RWPE1 (cell line): ENCODE measurements around the gene MAST2.
A peak's percentile ranks its signal among the peaks of the same experiment; 100 is the strongest.
"Not testable (repeated sequence)": the region's sequence is repeated elsewhere in the genome, so short reads cannot be mapped to it uniquely, and the experiment has no call there.

Source experiments
- CTCF ChIA-PET: fragments of 350-600 bp; sonication (Branson Sonifier 250); formaldehyde crosslinking; extraction: SDS; loops from one replicate; lab custom pipeline; 2021; lab: Yijun Ruan, JAX
- POLR2A ChIA-PET: fragments of 400-600 bp; formaldehyde crosslinking; extraction: SDS; loops from one replicate; lab custom pipeline; 2020; ENCODE audit warnings: antibody characterized with exemption; ENCODE audit not compliant: low non-redundant PET; lab: Yijun Ruan, JAX
- DNase-seq: peaks from one replicate; pipeline ENCODE4 v3.0.0; 2012; ENCODE audit warnings: low spot score
- H3K27ac ChIP-seq: fragments of 450-650 bp; 2 replicates; pipeline ENCODE4 v1.5.1; 2017
- CTCF ChIP-seq: fragments of 450-650 bp; conservative IDR thresholded peaks from 2 replicates; pipeline ENCODE4 v1.5.1; 2017; ENCODE audit warnings: low read depth, mild to moderate bottlenecking

Gene MAST2

DNA sequence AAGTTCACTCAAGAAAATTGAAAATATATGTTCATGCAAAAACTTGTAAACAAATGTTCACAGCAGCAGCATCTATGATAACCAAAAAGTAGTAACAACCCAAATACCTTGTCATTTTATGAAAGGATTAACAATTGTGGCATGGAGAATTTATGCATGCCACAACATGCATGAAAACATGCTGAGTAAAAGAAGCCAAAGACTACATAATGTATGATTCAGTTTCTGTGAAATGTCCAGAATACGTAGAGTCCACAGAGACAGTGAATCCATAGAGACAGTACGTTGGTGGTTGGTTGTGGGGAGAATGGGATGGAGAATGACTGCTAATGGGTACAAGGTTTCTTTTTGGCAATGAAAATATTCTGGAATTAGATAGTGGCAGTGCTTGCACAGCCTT, 148.7 kb downstream of the MAST2 start:
- ChIA-PET POLR2A (no interaction called here), CTCF (no interaction called here)
- TF ChIP-seq CTCF, result no peak

GRCh38 chr1:45953934-45954847, 150.8 kb downstream of the MAST2 start:
- TF ChIP-seq CTCF, result no peak
- POLR2A ChIA-PET, result no interaction called here
- CTCF ChIA-PET, result no interaction called here
- DNase-seq, result peak; percentile 45
- peak overlapping the region; percentile 74 for H3K27ac ChIP-seq

More for the DNA sequence above, 148.7 kb downstream of the MAST2 start:
- no peak overlapping the region for H3K27ac ChIP-seq
- peak; percentile 82 for DNase-seq

DNA sequence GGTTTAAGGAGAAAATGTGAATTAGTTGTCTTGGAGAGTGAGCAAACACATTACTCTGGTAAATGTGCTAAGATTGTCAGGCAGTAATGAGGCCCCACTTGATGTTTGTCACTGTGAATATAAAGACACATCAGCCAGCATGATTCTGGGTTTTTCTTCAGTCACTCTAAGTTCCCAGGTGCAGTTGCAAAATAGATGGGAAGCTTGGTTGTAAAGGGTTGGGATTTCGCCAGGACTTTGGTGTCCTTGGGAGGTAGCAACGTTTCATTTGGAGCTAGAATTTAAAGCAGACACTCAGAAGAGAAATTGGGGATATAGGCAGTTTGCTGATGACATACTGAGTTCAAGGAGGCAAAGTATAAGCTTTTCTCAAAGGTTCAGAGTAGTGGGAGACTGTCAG, 154.3 kb downstream of the MAST2 start:
- ChIA-PET POLR2A (interaction anchor here (0.7 kb wide), 1 partner anchor 242 kb away, joined by 3 read pairs; no protein-coding TSS in a partner anchor), CTCF (interaction anchor here (0.6 kb wide), 2 partner anchors 296 to 410 kb away, joined by 3 to 4 read pairs; no protein-coding TSS in a partner anchor)
- H3K27ac ChIP-seq, result no peak overlapping the region
- TF ChIP-seq CTCF, result no peak
- DNase-seq, result no peak

GRCh38 chr1:45958317-45958716, 154.9 kb downstream of the MAST2 start:
- DNase-seq, result no peak
- TF ChIP-seq CTCF, result no peak
- no peak overlapping the region for H3K27ac ChIP-seq
- ChIA-PET CTCF (no interaction called here), POLR2A (no interaction called here)

DNA sequence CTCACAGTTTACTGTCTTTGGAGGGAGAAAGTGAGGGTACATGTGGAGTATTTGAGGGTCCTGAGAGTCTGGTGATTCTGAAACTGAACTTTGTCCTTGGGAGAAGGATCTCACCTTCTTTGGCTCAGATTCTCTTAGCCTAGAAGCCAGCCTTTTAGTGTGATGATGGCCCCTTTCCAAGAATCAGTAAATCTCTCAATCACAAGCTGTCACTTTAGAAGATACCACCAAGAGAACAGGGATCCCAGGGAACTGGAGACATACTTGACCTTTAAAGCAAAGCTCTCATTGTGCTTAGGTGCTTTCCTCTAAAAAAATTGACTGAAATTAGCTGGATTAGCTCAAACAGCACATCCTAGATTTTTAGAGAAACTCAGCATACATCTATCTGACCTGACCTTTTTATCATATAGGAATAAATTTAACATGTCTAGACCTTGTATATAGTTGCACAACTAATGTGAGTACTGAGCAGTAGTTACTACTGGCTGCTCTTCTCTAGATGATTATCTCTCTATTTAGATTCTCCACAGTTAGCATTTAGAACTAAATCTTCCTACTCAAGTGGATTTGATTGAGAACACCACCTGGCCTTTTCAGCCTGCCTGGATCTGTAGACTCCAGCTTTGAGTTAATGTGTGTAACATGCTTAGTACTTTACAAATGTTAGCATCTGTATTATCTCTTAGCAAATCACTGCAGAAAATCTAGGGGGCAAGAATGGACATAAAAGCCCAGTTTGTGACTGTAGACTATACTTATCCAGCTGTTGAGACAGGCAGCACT, 157.7 kb downstream of the MAST2 start:
- CTCF ChIA-PET, result no interaction called here
- no peak overlapping the region for H3K27ac ChIP-seq
- POLR2A ChIA-PET, result no interaction called here
- DNase-seq, result no peak
- no peak for TF ChIP-seq CTCF

- CTCF ChIA-PET, H3K27ac ChIP-seq, DNase-seq, POLR2A ChIA-PET: not testable (repeated sequence)
These were observed 158.5 kb downstream of the MAST2 start for GRCh38 chr1:45961936-45962335.
